Mesenchymal stem cell (in vitro differentiated cells and primary cell): ENCODE measurements around the gene APMAP.
"Not testable (repeated sequence)": the region's sequence is repeated elsewhere in the genome, so short reads cannot be mapped to it uniquely, and the experiment has no call there.

Source experiments
- DNase-seq: peaks from one replicate; pipeline ENCODE4 v3.0.0-alpha.2; 2013
- H2AFZ ChIP-seq: one replicate; pipeline ENCODE4 v1.6.1; 2013; ENCODE audit warnings: low read depth, mild to moderate bottlenecking, control low read depth, inconsistent platforms, low read length, moderate library complexity
- H2AK5ac ChIP-seq: 2 replicates; pipeline ENCODE4 v1.6.1; 2013; ENCODE audit warnings: low read length, moderate library complexity, mild to moderate bottlenecking, inconsistent platforms; ENCODE audit not compliant: severe bottlenecking
- H2BK120ac ChIP-seq: one replicate; pipeline ENCODE4 v1.6.1; 2013; ENCODE audit warnings: low read depth, mild to moderate bottlenecking, inconsistent platforms, low read length, moderate library complexity
- H2BK12ac ChIP-seq, 2 experiments: one replicate each; pipeline ENCODE4 v1.6.1; 2013; ENCODE audit warnings: inconsistent platforms in 2 of 2, low read length in 2 of 2, mild to moderate bottlenecking in 2 of 2, moderate library complexity in 2 of 2, control low read depth in 1 of 2
- H2BK15ac ChIP-seq: one replicate; pipeline ENCODE4 v1.6.1; 2013; ENCODE audit warnings: mild to moderate bottlenecking, low read depth, inconsistent platforms; ENCODE audit not compliant: poor library complexity, severe bottlenecking
- H2BK5ac ChIP-seq: 2 replicates; pipeline ENCODE4 v1.6.1; 2013; ENCODE audit warnings: low read depth, mild to moderate bottlenecking, low read length, control low read depth, inconsistent platforms; ENCODE audit not compliant: poor library complexity, severe bottlenecking
- H3K14ac ChIP-seq, 2 experiments: one replicate each; pipeline ENCODE4 v1.6.1; 2013; ENCODE audit warnings: inconsistent platforms in 2 of 2, low read length in 2 of 2, control low read depth in 1 of 2, mild to moderate bottlenecking in 1 of 2, moderate library complexity in 1 of 2
- H3K18ac ChIP-seq, 2 experiments: one replicate each; pipeline ENCODE4 v1.6.1; 2013; ENCODE audit warnings: inconsistent platforms in 2 of 2, low read length in 2 of 2, control low read depth in 1 of 2, low read depth in 1 of 2, mild to moderate bottlenecking in 1 of 2
- H3K23ac ChIP-seq, 2 experiments: one replicate each; pipeline ENCODE4 v1.6.1; 2013; ENCODE audit warnings: inconsistent platforms in 2 of 2, low read length in 2 of 2, mild to moderate bottlenecking in 2 of 2, moderate library complexity in 2 of 2, control low read depth in 1 of 2
- H3K27ac ChIP-seq: 2 replicates; pipeline ENCODE4 v1.5.1; 2013; ENCODE audit warnings: mild to moderate bottlenecking, moderate library complexity, low read length, control low read depth, inconsistent platforms; ENCODE audit not compliant: poor library complexity, severe bottlenecking
- H3K27me3 ChIP-seq, 2 experiments: 2 replicates each; pipeline versions ENCODE4 v1.6.1 to v1.7.0; 2013; ENCODE audit warnings: low read length in 2 of 2, mild to moderate bottlenecking in 2 of 2, moderate library complexity in 2 of 2, control low read depth in 1 of 2, inconsistent platforms in 1 of 2; ENCODE audit not compliant: control insufficient read depth in 1 of 2, insufficient read depth in 1 of 2
- H3K36me3 ChIP-seq, 2 experiments: 2 replicates each; pipeline versions ENCODE4 v1.6.1 to v1.7.0; 2013; ENCODE audit warnings: low read length in 2 of 2, control low read depth in 1 of 2, inconsistent platforms in 1 of 2, low read depth in 1 of 2, mild to moderate bottlenecking in 1 of 2; ENCODE audit not compliant: insufficient read depth in 2 of 2, control insufficient read depth in 1 of 2
- H3K4ac ChIP-seq, 2 experiments: one replicate each; pipeline ENCODE4 v1.6.1; 2013; ENCODE audit warnings: inconsistent platforms in 2 of 2, low read length in 2 of 2, mild to moderate bottlenecking in 2 of 2, moderate library complexity in 2 of 2, control low read depth in 1 of 2, low read depth in 1 of 2
- H3K4me1 ChIP-seq: 2 replicates; pipeline ENCODE4 v1.6.1; 2013; ENCODE audit warnings: low read depth, low read length, control low read depth; ENCODE audit not compliant: control insufficient read depth, insufficient read depth
- H3K4me2 ChIP-seq: 2 replicates; pipeline ENCODE4 v1.6.1; 2013; ENCODE audit warnings: low read length, mild to moderate bottlenecking, inconsistent platforms; ENCODE audit not compliant: poor library complexity, severe bottlenecking
- H3K4me3 ChIP-seq, 2 experiments: 2 replicates each; pipeline versions ENCODE4 v1.5.1 to v1.7.0; 2013; ENCODE audit warnings: low read length in 2 of 2, mild to moderate bottlenecking in 2 of 2, control low read depth in 1 of 2, low read depth in 1 of 2; ENCODE audit not compliant: insufficient read depth in 1 of 2
- H3K79me1 ChIP-seq: replicated peaks from 2 replicates; pipeline ENCODE4 v1.6.1; 2013; ENCODE audit warnings: mild to moderate bottlenecking, control low read depth, low read length, inconsistent platforms; ENCODE audit not compliant: poor library complexity, severe bottlenecking
- H3K9ac ChIP-seq: 2 replicates; pipeline ENCODE4 v1.7.0; 2013; ENCODE audit warnings: mild to moderate bottlenecking, low read length, moderate library complexity
- H3K9me3 ChIP-seq: 2 replicates; pipeline ENCODE4 v1.7.0; 2013; ENCODE audit warnings: mild to moderate bottlenecking, low read length; ENCODE audit not compliant: control insufficient read depth
- H4K8ac ChIP-seq: one replicate; pipeline ENCODE4 v1.6.1; 2013; ENCODE audit warnings: inconsistent platforms, mild to moderate bottlenecking, low read length, moderate library complexity
- H4K91ac ChIP-seq: one replicate; pipeline ENCODE4 v1.6.1; 2013; ENCODE audit warnings: mild to moderate bottlenecking, low read length, inconsistent platforms
- WGBS: methylation state at CpG from one replicate; pipeline ENCODE4 v1.1.7; 2013; ENCODE audit warnings: mixed read lengths; 5-methylcytosine and 5-hydroxymethylcytosine counted together

Gene APMAP

DNA sequence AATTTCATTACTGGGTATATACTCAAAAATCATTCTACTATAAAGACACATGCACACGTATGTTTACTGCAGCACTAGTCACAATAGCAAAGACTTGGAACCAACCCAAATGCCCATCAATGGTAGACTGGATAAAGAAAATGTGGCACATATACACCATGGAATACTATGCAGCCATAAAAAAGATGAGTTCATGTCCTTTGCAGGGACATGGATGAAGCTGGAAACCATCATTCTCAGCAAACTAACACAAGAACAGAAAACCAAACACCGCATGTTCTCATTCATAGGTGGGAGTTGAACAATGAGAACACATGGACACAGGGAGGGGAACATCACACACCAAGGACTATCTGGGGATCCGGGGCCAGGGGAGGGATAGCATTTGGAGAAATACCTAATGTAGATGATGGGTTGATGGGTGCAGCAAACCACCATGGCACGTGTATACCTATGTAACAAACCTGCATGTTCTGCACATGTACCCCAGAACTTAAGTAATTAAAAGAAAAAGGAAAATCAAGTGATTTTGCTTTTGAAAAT, 44.1 kb downstream of the APMAP start:
- H2BK12ac ChIP-seq, H3K14ac ChIP-seq, H3K9me3 ChIP-seq, H3K9ac ChIP-seq, H3K18ac ChIP-seq, H2BK120ac ChIP-seq, H3K4me2 ChIP-seq, H4K8ac ChIP-seq, H2BK15ac ChIP-seq, H3K4ac ChIP-seq, H2BK5ac ChIP-seq, H3K36me3 ChIP-seq, H3K4me1 ChIP-seq, H4K91ac ChIP-seq, H3K23ac ChIP-seq, H2AFZ ChIP-seq, H3K27ac ChIP-seq, DNase-seq, H2AK5ac ChIP-seq, H3K4me3 ChIP-seq, H3K79me1 ChIP-seq: not testable (repeated sequence)
- peaks cover 18 to 23% of the 10 kb centered on the region in 2 experiments for H3K27me3 ChIP-seq
- WGBS: 67% methylated on average over 1 of the region's 4 CpGs

DNA sequence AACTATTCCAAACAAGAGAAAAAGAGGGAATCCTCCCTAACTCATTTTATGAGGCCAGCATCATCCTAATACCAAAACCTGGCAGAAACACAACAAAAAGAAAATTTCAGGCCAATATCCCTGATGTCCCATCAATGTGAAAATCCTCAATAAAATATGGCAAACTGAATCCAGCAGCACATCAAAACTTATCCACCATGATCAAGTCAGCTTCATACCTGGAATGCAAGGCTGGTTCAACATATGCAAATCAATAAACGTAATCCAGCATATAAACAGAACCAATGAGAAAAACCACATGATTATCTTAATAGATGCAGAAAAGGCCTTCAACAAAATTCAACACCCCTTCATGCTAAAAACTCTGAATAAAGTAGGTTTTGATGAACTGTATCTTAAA, 46.2 kb downstream of the APMAP start:
- H2BK5ac ChIP-seq, H2BK120ac ChIP-seq, H3K27ac ChIP-seq, H4K91ac ChIP-seq, H3K79me1 ChIP-seq, H3K9me3 ChIP-seq, H3K23ac ChIP-seq, H3K18ac ChIP-seq, H4K8ac ChIP-seq, H3K4me1 ChIP-seq, H2AK5ac ChIP-seq, H3K14ac ChIP-seq, DNase-seq, H3K36me3 ChIP-seq, H3K4me2 ChIP-seq, H2AFZ ChIP-seq, H2BK15ac ChIP-seq, H3K9ac ChIP-seq, H3K4ac ChIP-seq, H3K4me3 ChIP-seq, H2BK12ac ChIP-seq: not testable (repeated sequence)
- H3K27me3 ChIP-seq: peaks cover 11 to 23% of the 10 kb centered on the region in 2 experiments
- WGBS: 33% methylated on average over 1 of the region's 1 CpG

DNA sequence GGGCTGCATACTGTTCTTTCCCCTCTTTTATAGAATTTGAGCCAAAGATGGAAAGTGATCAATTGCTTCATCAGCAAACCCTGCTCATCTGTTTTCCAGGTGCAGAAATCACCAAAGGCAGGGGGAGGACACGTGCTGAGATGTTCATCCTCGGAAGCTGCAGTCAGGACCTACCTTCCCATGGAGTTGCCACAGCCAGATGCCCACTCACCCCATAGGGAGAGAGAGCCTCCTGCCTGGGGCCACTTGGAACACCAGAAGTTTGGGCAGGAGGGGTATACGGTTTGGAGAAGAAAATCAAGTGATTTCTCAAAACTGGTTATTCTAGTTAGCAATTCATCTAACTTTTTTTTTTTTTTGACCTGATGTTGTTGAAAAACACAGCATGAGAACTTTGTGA, 48.8 kb downstream of the APMAP start:
- no peak overlapping the region for H2AK5ac ChIP-seq
- H3K18ac ChIP-seq: no peak overlapping the region
- H3K9ac ChIP-seq: no peak overlapping the region
- DNase-seq: no peak
- H3K4me1 ChIP-seq: no peaks in the 10 kb centered on the region
- no peak overlapping the region for H2BK5ac ChIP-seq
- H3K23ac ChIP-seq: no peak overlapping the region
- H3K9me3 ChIP-seq: peaks cover 10% of the 10 kb centered on the region
- no peak overlapping the region for H2BK12ac ChIP-seq
- H3K4me2 ChIP-seq: no peak overlapping the region
- H3K27ac ChIP-seq: no peak overlapping the region
- H3K4me3 ChIP-seq: no peak overlapping the region
- no peaks in the 10 kb centered on the region for H3K36me3 ChIP-seq
- H3K14ac ChIP-seq: no peak overlapping the region
- no peak overlapping the region for H4K8ac ChIP-seq
- no peak overlapping the region for H4K91ac ChIP-seq
- WGBS: 22% methylated on average over 2 of the region's 3 CpGs
- no peaks in the 10 kb centered on the region for H3K79me1 ChIP-seq
- H3K4ac ChIP-seq: no peak overlapping the region
- no peak overlapping the region for H2BK15ac ChIP-seq
- no peak overlapping the region for H2AFZ ChIP-seq
- no peak overlapping the region for H2BK120ac ChIP-seq
- H3K27me3 ChIP-seq: peaks cover 0 to 8% of the 10 kb centered on the region in 2 experiments

DNA sequence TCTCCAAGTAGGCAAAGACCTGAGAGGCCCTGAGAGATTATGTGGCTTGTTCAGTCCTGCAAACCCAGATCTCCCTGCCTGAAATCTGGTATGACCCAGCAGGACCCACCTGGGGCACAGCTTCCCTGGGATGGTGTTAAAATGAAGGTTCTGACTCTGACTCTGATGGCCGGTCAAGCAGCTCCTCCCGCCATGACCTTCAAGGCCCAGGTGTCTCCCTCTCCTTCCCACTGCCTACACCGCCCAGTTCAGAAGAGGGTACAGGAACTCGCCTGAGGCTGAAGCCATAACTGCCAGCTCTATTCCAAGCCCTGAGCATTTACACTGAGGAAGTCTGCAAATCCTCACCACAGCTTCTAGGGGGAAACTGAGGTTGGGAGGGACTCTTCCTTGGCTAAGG, 49.4 kb downstream of the APMAP start:
- H2AK5ac ChIP-seq: no peak overlapping the region
- H2BK5ac ChIP-seq: no peak overlapping the region
- H3K79me1 ChIP-seq: no peaks in the 10 kb centered on the region
- no peak overlapping the region for H3K14ac ChIP-seq
- no peaks in the 10 kb centered on the region for H3K4me1 ChIP-seq
- H2BK120ac ChIP-seq: no peak overlapping the region
- H2BK12ac ChIP-seq: no peak overlapping the region
- H3K27me3 ChIP-seq: peaks cover 0 to 8% of the 10 kb centered on the region in 2 experiments
- no peak overlapping the region for H3K4me3 ChIP-seq
- H2AFZ ChIP-seq: no peak overlapping the region
- no peak overlapping the region for H2BK15ac ChIP-seq
- DNase-seq: no peak
- no peak overlapping the region for H3K4ac ChIP-seq
- no peak overlapping the region for H3K27ac ChIP-seq
- H3K36me3 ChIP-seq: no peaks in the 10 kb centered on the region
- no peak overlapping the region for H3K18ac ChIP-seq
- H3K23ac ChIP-seq: no peak overlapping the region
- H4K8ac ChIP-seq: no peak overlapping the region
- no peak overlapping the region for H3K9ac ChIP-seq
- H4K91ac ChIP-seq: no peak overlapping the region
- 100% methylated on average over 2 of the region's 4 CpGs for WGBS
- H3K9me3 ChIP-seq: peaks cover 10% of the 10 kb centered on the region
- no peak overlapping the region for H3K4me2 ChIP-seq
